ENCODE measurements around the gene MAD1L1. TPM values are rescaled to one million over a fixed set of nuclear protein-coding genes. Genes with fewer than 3 reads are reported as not detected.
A peak's percentile ranks its signal among the peaks of the same experiment; 100 is the strongest.

The MAD1L1 gene
- total and polyA plus RNA-seq, 2 of the 8 experiments (the other 6 are each of a cell fraction or from before 2014, with no cell fraction given), result 40.4 to 44.6 TPM

- H3K79me2 ChIP-seq (ENCODE audit: control insufficient read depth in 1 of 2, insufficient read depth in 2 of 2, low read length in 2 of 2), result peaks cover 0 to 7% of the 10 kb centered on the region in 2 experiments; a peak in 1 of 4 replicates
- DNase-seq (ENCODE audit: low read depth in 1 of 2, low spot score in 2 of 2), result no peak
- H3K4me2 ChIP-seq (ENCODE audit: insufficient read depth in 1 of 2, low read depth in 2 of 2, low read length in 2 of 2), result no peak overlapping the region
- no peak overlapping the region for H3K23ac ChIP-seq (ENCODE audit: insufficient read length)
- ChIA-PET CTCF (ENCODE audit: partially characterized antibody) (interaction anchor here (0.8 to 1.4 kb wide), 8 partner anchors 10 to 217 kb away, joined by 3 to 6 read pairs (median 4); no protein-coding TSS in a partner anchor), POLR2A (ENCODE audit: partially characterized antibody) (no interaction called here)
- no peak overlapping the region for H4K8ac ChIP-seq (ENCODE audit: extremely low read depth, insufficient read depth, low read length)
- no peak overlapping the region for H2BK12ac ChIP-seq (ENCODE audit: low read depth, low read length)
- no peak overlapping the region for H4K5ac ChIP-seq (ENCODE audit: insufficient read length, low read depth, low read length)
- 90% methylated on average over 31 of the region's 31 CpGs; no CpG with 5 or more reads in 1 of the 2 experiments for WGBS, 2 experiments (ENCODE audit: extremely low coverage in 1 of 2, insufficient coverage in 1 of 2, insufficient read length in 1 of 2, insufficient replicate concordance in 2 of 2, low coverage in 1 of 2, low lambda C conversion rate in 2 of 2, missing lambda C conversion rate in 1 of 2)
- no peak overlapping the region for H3K56ac ChIP-seq (replicated peaks; ENCODE audit: insufficient read length, low read depth, low read length)
- H3K9ac ChIP-seq (replicated peaks in 1 of 4; ENCODE audit: extremely low read depth in 1 of 4, low read depth in 3 of 4, low read length in 3 of 4), result no peak overlapping the region
- peaks cover 0 to 12% (median 7%) of the 10 kb centered on the region in 4 experiments; a peak in 6 of 7 replicates for H3K4me1 ChIP-seq (replicated peaks in 1 of 4; ENCODE audit: control insufficient read depth in 3 of 4, insufficient read depth in 4 of 4, low read length in 3 of 4)
- H2BK15ac ChIP-seq (ENCODE audit: low read length), result no peak overlapping the region
- H3K4ac ChIP-seq (replicated peaks; ENCODE audit: insufficient read length, low read depth, low read length), result no peak overlapping the region
- no peak overlapping the region for H2AK5ac ChIP-seq (ENCODE audit: low read depth, low read length)
- no peak for FAIRE-seq
- peaks cover 6% of the 10 kb centered on the region; the same call in 1 of the 2 replicates for H3K23me2 ChIP-seq (ENCODE audit: low read depth, low read length)
- no peak overlapping the region for H3K14ac ChIP-seq (ENCODE audit: insufficient read length)
- no peak overlapping the region for H2AFZ ChIP-seq (ENCODE audit: low read length)
- no peaks in the 10 kb centered on the region; a peak in 1 of 8 replicates for H3K36me3 ChIP-seq (ENCODE audit: control insufficient read depth in 2 of 4, insufficient read depth in 4 of 4, low read length in 3 of 4)
- peaks cover 6 to 11% of the 10 kb centered on the region in 2 experiments for H4K20me1 ChIP-seq (replicated peaks in 1 of 2; ENCODE audit: control insufficient read depth in 1 of 2, insufficient read depth in 2 of 2, low read length in 2 of 2)
- H2BK20ac ChIP-seq (ENCODE audit: low read length), result no peak overlapping the region
- H3K4me3 ChIP-seq (ENCODE audit: extremely low read depth in 1 of 4, insufficient read depth in 2 of 4, low read depth in 3 of 4, low read length in 4 of 4), result no peak overlapping the region
- TF ChIP-seq NRF1 (IDR thresholded peaks at IDR 0.05; ENCODE audit: low read depth, low read length) (no peak), SP4 (IDR thresholded peaks at IDR 0.05; ENCODE audit: low read length) (no peak), RAD21 (IDR thresholded peaks at IDR 0.05 in 1 of 2, conservative IDR thresholded peaks at IDR 0.05 in 1 of 2; ENCODE audit: low read depth in 2 of 2, low read length in 2 of 2) (peak in 1 of 2 experiments; percentile 27; a peak in 3 of 4 replicates), CHD2 (IDR thresholded peaks at IDR 0.05; ENCODE audit: low read length) (no peak), KDM1A (IDR thresholded peaks at IDR 0.05; ENCODE audit: borderline replicate concordance, low read length) (no peak), BACH1 (IDR thresholded peaks at IDR 0.05; ENCODE audit: low read length) (no peak), HDAC2 (IDR thresholded peaks at IDR 0.05; ENCODE audit: borderline replicate concordance in 1 of 2, low read depth in 2 of 2, low read length in 2 of 2) (no peak), BRCA1 (IDR thresholded peaks at IDR 0.05; ENCODE audit: low read depth, low read length) (no peak)
- H2BK5ac ChIP-seq (ENCODE audit: low read depth, low read length), result no peak overlapping the region
- H4K91ac ChIP-seq (replicated peaks; ENCODE audit: insufficient read length, low read length), result no peak overlapping the region
- no peak overlapping the region; the same call in 1 of the 2 replicates for H3K18ac ChIP-seq (ENCODE audit: extremely low read depth, low read length)
- H3K27ac ChIP-seq (ENCODE audit: low read depth, low read length), result no peak overlapping the region
- H2BK120ac ChIP-seq (replicated peaks; ENCODE audit: low read depth, low read length), result no peak overlapping the region
- no peaks in the 10 kb centered on the region for H3K27me3 ChIP-seq (replicated peaks in 1 of 4; ENCODE audit: control insufficient read depth in 3 of 4, extremely low read depth in 1 of 4, insufficient read depth in 3 of 4, low read length in 3 of 4)
- no peaks in the 10 kb centered on the region for H3K9me3 ChIP-seq (ENCODE audit: insufficient read depth in 2 of 2, low read depth in 1 of 2, low read length in 1 of 2)
- H3K79me1 ChIP-seq (ENCODE audit: low read depth, low read length), result peaks cover 18% of the 10 kb centered on the region
Observed at GRCh38 chr7:2100278-2101208, 132.2 kb downstream of the MAD1L1 start.
